Measurements from ENCODE around the gene LGMN. TPM values are rescaled to one million over a fixed set of nuclear protein-coding genes. Genes with fewer than 3 reads are reported as not detected.
"Not testable (repeated sequence)": the region's sequence is repeated elsewhere in the genome, so short reads cannot be mapped to it uniquely, and the experiment has no call there.

LGMN gene
- total and polyA plus RNA-seq, 2 of the 8 experiments (the other 6 are each of a cell fraction or from before 2014, with no cell fraction given): 57.4 to 83.4 TPM

DNA sequence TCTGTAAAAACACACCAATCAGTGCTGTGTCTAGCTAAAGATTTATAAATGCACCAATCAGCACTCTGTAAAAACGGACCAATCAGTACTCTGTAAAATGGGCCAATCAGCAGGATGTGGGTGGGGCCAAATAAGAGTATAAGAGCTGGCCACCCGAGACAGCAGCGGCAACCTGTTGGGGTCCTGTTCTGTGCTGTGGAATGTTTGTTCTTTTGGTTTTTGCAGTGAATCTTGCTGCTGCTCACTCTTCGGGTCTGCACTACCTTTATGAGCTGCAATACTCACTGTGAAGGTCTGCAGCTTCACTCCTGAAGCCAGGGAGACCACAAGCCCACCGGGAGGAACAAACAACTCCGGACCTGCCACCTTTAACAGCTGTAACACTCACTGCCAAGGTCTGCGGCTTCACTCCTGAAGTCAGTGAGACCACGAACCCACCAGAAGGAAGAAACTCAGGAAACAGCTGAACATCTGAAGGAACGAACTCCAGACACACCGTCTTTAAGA is 1.8 kb upstream of the LGMN start:
- H2BK5ac ChIP-seq (ENCODE audit: low read depth, low read length); H3K4me1 ChIP-seq (replicated peaks in 1 of 4; ENCODE audit: control insufficient read depth in 3 of 4, insufficient read depth in 4 of 4, low read length in 3 of 4); H3K36me3 ChIP-seq (ENCODE audit: control insufficient read depth in 2 of 4, insufficient read depth in 4 of 4, low read length in 3 of 4); H3K4me3 ChIP-seq (ENCODE audit: extremely low read depth in 1 of 4, insufficient read depth in 2 of 4, low read depth in 3 of 4, low read length in 4 of 4); H3K9ac ChIP-seq (replicated peaks in 1 of 4; ENCODE audit: extremely low read depth in 1 of 4, low read depth in 3 of 4, low read length in 3 of 4); H3K4me2 ChIP-seq (ENCODE audit: insufficient read depth in 1 of 2, low read depth in 2 of 2, low read length in 2 of 2); H2BK20ac ChIP-seq (ENCODE audit: low read length); DNase-seq (ENCODE audit: low read depth in 1 of 2, low spot score in 2 of 2); H3K18ac ChIP-seq (ENCODE audit: extremely low read depth, low read length); H2BK120ac ChIP-seq (replicated peaks; ENCODE audit: low read depth, low read length); H2BK12ac ChIP-seq (ENCODE audit: low read depth, low read length); H4K8ac ChIP-seq (ENCODE audit: extremely low read depth, insufficient read depth, low read length); H3K4ac ChIP-seq (replicated peaks; ENCODE audit: insufficient read length, low read depth, low read length); FAIRE-seq; H2AFZ ChIP-seq (ENCODE audit: low read length); H2BK15ac ChIP-seq (ENCODE audit: low read length); H3K27me3 ChIP-seq (replicated peaks in 1 of 4; ENCODE audit: control insufficient read depth in 3 of 4, extremely low read depth in 1 of 4, insufficient read depth in 3 of 4, low read length in 3 of 4); H4K20me1 ChIP-seq (replicated peaks in 1 of 2; ENCODE audit: control insufficient read depth in 1 of 2, insufficient read depth in 2 of 2, low read length in 2 of 2); H3K79me1 ChIP-seq (ENCODE audit: low read depth, low read length); POLR2A ChIA-PET (ENCODE audit: partially characterized antibody); H3K23ac ChIP-seq (ENCODE audit: insufficient read length); H3K27ac ChIP-seq (ENCODE audit: low read depth, low read length); H3K23me2 ChIP-seq (ENCODE audit: low read depth, low read length); H2AK5ac ChIP-seq (ENCODE audit: low read depth, low read length); H3K56ac ChIP-seq (replicated peaks; ENCODE audit: insufficient read length, low read depth, low read length); H3K9me3 ChIP-seq (ENCODE audit: insufficient read depth in 2 of 2, low read depth in 1 of 2, low read length in 1 of 2); H4K91ac ChIP-seq (replicated peaks; ENCODE audit: insufficient read length, low read length); H3K14ac ChIP-seq (ENCODE audit: insufficient read length); H4K5ac ChIP-seq (ENCODE audit: insufficient read length, low read depth, low read length): not testable (repeated sequence)
- peaks cover 0 to 14% of the 10 kb centered on the region in 2 experiments; a peak in 2 of 4 replicates for H3K79me2 ChIP-seq (ENCODE audit: control insufficient read depth in 1 of 2, insufficient read depth in 2 of 2, low read length in 2 of 2)
- CTCF ChIA-PET (ENCODE audit: partially characterized antibody): interaction anchor here (0.8 to 2.6 kb wide), 4 partner anchors 10 to 63 kb away, joined by 3 to 10 read pairs (median 4); no protein-coding TSS in a partner anchor
- 94% methylated on average over 10 of the region's 10 CpGs; no CpG with 5 or more reads in 1 of the 2 experiments for WGBS, 2 experiments (ENCODE audit: extremely low coverage in 1 of 2, insufficient coverage in 1 of 2, insufficient read length in 1 of 2, insufficient replicate concordance in 2 of 2, low coverage in 1 of 2, low lambda C conversion rate in 2 of 2, missing lambda C conversion rate in 1 of 2)

All from H1 (cell line).